ENCODE results near the gene ATXN10.

The ATXN10 gene

GRCh38 chr22:45889539-45890350 is 218.1 kb downstream of the ATXN10 start:
- Histone ChIP-seq H3K27ac (ENCODE audit: low read depth, low read length, poor library complexity, severe bottlenecking) (no peak overlapping the region), H2AFZ (ENCODE audit: low read length) (no peak overlapping the region), H3K79me2 (ENCODE audit: insufficient read depth, low read length) (no peaks in the 10 kb centered on the region), H3K9ac (ENCODE audit: low read length) (no peak overlapping the region), H3K9me2 (ENCODE audit: low read depth, low read length) (no peaks in the 10 kb centered on the region), H3K4me1 (ENCODE audit: insufficient read depth, low read length, severe bottlenecking) (no peaks in the 10 kb centered on the region), H3K4me2 (ENCODE audit: low read length) (no peak overlapping the region), H3K4me3 (ENCODE audit: low read depth, low read length, poor library complexity, severe bottlenecking) (no peak overlapping the region), H3K9me3 (ENCODE audit: low read length) (no peaks in the 10 kb centered on the region), H3K27me3 (ENCODE audit: insufficient read depth, low read length) (no peaks in the 10 kb centered on the region), H4K20me1 (ENCODE audit: insufficient read depth, low read length) (no peaks in the 10 kb centered on the region), H3F3A (ENCODE audit: insufficient read depth, low read length) (no peaks in the 10 kb centered on the region), H3K36me3 (ENCODE audit: insufficient read depth, low read length) (no peaks in the 10 kb centered on the region)
- no peak for TF ChIP-seq CTCF (IDR thresholded peaks at IDR 0.05; ENCODE audit: low read length)
- no peak for TF ChIP-seq EZH2 (IDR thresholded peaks at IDR 0.05; ENCODE audit: borderline replicate concordance, low read length)

- H3K4me1 ChIP-seq (ENCODE audit: insufficient read depth, low read length, severe bottlenecking), result no peaks in the 10 kb centered on the region
- TF ChIP-seq CTCF (IDR thresholded peaks at IDR 0.05; ENCODE audit: low read length) (no peak), EZH2 (IDR thresholded peaks at IDR 0.05; ENCODE audit: borderline replicate concordance, low read length) (no peak)
- H3K36me3 ChIP-seq (ENCODE audit: insufficient read depth, low read length), result no peaks in the 10 kb centered on the region
- no peaks in the 10 kb centered on the region for H3F3A ChIP-seq (ENCODE audit: insufficient read depth, low read length)
- H2AFZ ChIP-seq (ENCODE audit: low read length), result no peak overlapping the region
- H3K27me3 ChIP-seq (ENCODE audit: insufficient read depth, low read length), result no peaks in the 10 kb centered on the region; the same call in 1 of the 2 replicates
- no peak overlapping the region for H3K4me2 ChIP-seq (ENCODE audit: low read length)
- H3K9me3 ChIP-seq (ENCODE audit: low read length), result no peaks in the 10 kb centered on the region
- H3K9me2 ChIP-seq (ENCODE audit: low read depth, low read length), result no peaks in the 10 kb centered on the region
- H3K4me3 ChIP-seq (ENCODE audit: low read depth, low read length, poor library complexity, severe bottlenecking), result no peak overlapping the region
- no peaks in the 10 kb centered on the region for H4K20me1 ChIP-seq (ENCODE audit: insufficient read depth, low read length)
- no peak overlapping the region for H3K9ac ChIP-seq (ENCODE audit: low read length)
- no peaks in the 10 kb centered on the region for H3K79me2 ChIP-seq (ENCODE audit: insufficient read depth, low read length)
- no peak overlapping the region for H3K27ac ChIP-seq (ENCODE audit: low read depth, low read length, poor library complexity, severe bottlenecking)
Measured at GRCh38 chr22:45890351-45890635, 218.7 kb downstream of the ATXN10 start.

GRCh38 chr22:45891021-45891421 is 219.4 kb downstream of the ATXN10 start:
- H3K4me3 ChIP-seq (ENCODE audit: low read depth, low read length, poor library complexity, severe bottlenecking), result no peak overlapping the region
- H3K27ac ChIP-seq (ENCODE audit: low read depth, low read length, poor library complexity, severe bottlenecking), result no peak overlapping the region
- H3K27me3 ChIP-seq (ENCODE audit: insufficient read depth, low read length), result peaks cover 1% of the 10 kb centered on the region; the same call in 1 of the 2 replicates
- H3K9me2 ChIP-seq (ENCODE audit: low read depth, low read length), result no peaks in the 10 kb centered on the region
- H3K9me3 ChIP-seq (ENCODE audit: low read length), result no peaks in the 10 kb centered on the region
- no peak overlapping the region for H2AFZ ChIP-seq (ENCODE audit: low read length)
- no peaks in the 10 kb centered on the region for H3K4me1 ChIP-seq (ENCODE audit: insufficient read depth, low read length, severe bottlenecking)
- no peak for TF ChIP-seq EZH2 (IDR thresholded peaks at IDR 0.05; ENCODE audit: borderline replicate concordance, low read length)
- no peak for TF ChIP-seq CTCF (IDR thresholded peaks at IDR 0.05; ENCODE audit: low read length)
- no peak overlapping the region for H3K4me2 ChIP-seq (ENCODE audit: low read length)
- H3F3A ChIP-seq (ENCODE audit: insufficient read depth, low read length), result no peaks in the 10 kb centered on the region
- H3K9ac ChIP-seq (ENCODE audit: low read length), result no peak overlapping the region
- H4K20me1 ChIP-seq (ENCODE audit: insufficient read depth, low read length), result no peaks in the 10 kb centered on the region
- no peaks in the 10 kb centered on the region for H3K79me2 ChIP-seq (ENCODE audit: insufficient read depth, low read length)
- H3K36me3 ChIP-seq (ENCODE audit: insufficient read depth, low read length), result no peaks in the 10 kb centered on the region

Data from OCI-LY1 (cell line).